PC-9 (cell line): ENCODE data around the gene C2orf76. TPM values are rescaled to one million over a fixed set of nuclear protein-coding genes. Genes with fewer than 3 reads are reported as not detected.

ENCODE experiments used
- BruUV-seq: library from RNA; stranded (reverse); fragments of 400-500 nt; replicated peaks from 2 replicates; lab custom pipeline; 2021; lab: Mats Ljungman, UMichigan
- CTCF ChIA-PET: fragments of 300-600 bp; sonication (Branson Sonifier 250); formaldehyde crosslinking; loops from one replicate; lab custom pipeline; 2022; ENCODE audit warnings: antibody characterized with exemption; lab: Charles Lee
- POLR2A ChIA-PET: fragments of 300-600 bp; sonication (Branson Sonifier 250); formaldehyde crosslinking; loops from one replicate; lab custom pipeline; 2022; ENCODE audit warnings: antibody characterized with exemption; ENCODE audit not compliant: unreplicated experiment; lab: Charles Lee
- DNase-seq, 2 experiments: peaks; one replicate each; pipeline versions ENCODE4 v3.0.0 to v3.0.0-alpha.2; 2015 to 2022; ENCODE audit warnings: mixed read lengths in 1 of 2
- H2AFZ ChIP-seq: fragments of 200-600 bp; sonication (generic); 2 replicates; pipeline ENCODE4 v1.8.1; 2017; ENCODE audit warnings: antibody characterized with exemption
- H3F3A ChIP-seq: fragments of 200-600 bp; sonication (generic); 2 replicates; pipeline ENCODE4 v1.8.1; 2017; ENCODE audit warnings: antibody characterized with exemption, mild to moderate bottlenecking, low read depth; ENCODE audit not compliant: insufficient read depth
- H3K27ac ChIP-seq: fragments of 200-600 bp; sonication (generic); 2 replicates; pipeline ENCODE4 v1.6.1; 2016; ENCODE audit warnings: mixed run types
- H3K27me3 ChIP-seq: fragments of 200-600 bp; sonication (generic); 2 replicates; pipeline ENCODE4 v1.6.1; 2016; ENCODE audit warnings: low read depth, mixed run types; ENCODE audit not compliant: insufficient read depth
- H3K36me3 ChIP-seq: fragments of 200-600 bp; sonication (generic); 2 replicates; pipeline ENCODE4 v1.6.1; 2016; ENCODE audit warnings: low read depth, mixed run types
- H3K4me1 ChIP-seq: fragments of 200-600 bp; sonication (generic); replicated peaks from 2 replicates; pipeline ENCODE4 v1.6.1; 2016; ENCODE audit warnings: mixed run types; ENCODE audit not compliant: insufficient read depth
- H3K4me2 ChIP-seq: fragments of 200-600 bp; sonication (generic); 2 replicates; pipeline ENCODE4 v1.6.1; 2017; ENCODE audit warnings: mixed run types
- H3K4me3 ChIP-seq: fragments of 200-600 bp; sonication (generic); 2 replicates; pipeline ENCODE4 v1.6.1; 2016; ENCODE audit warnings: mixed run types
- H3K79me2 ChIP-seq: fragments of 200-600 bp; sonication (generic); 2 replicates; pipeline ENCODE4 v1.6.1; 2017; ENCODE audit warnings: low read depth, mixed run types
- H3K9me2 ChIP-seq: fragments of 200-600 bp; sonication (generic); 2 replicates; pipeline ENCODE4 v1.8.1; 2017; ENCODE audit warnings: mild to moderate bottlenecking; ENCODE audit not compliant: insufficient read depth
- H3K9me3 ChIP-seq: fragments of 200-600 bp; sonication (generic); 2 replicates; pipeline ENCODE4 v1.8.1; 2016; ENCODE audit warnings: low read depth; ENCODE audit not compliant: insufficient read depth
- H4K20me1 ChIP-seq: fragments of 200-600 bp; sonication (generic); 2 replicates; pipeline ENCODE4 v1.8.1; 2017; ENCODE audit not compliant: insufficient read depth
- CTCF ChIP-seq: fragments of 200-600 bp; sonication (generic); conservative IDR thresholded peaks from 2 replicates; pipeline ENCODE4 v1.6.1; 2017; ENCODE audit warnings: mixed run types, antibody characterized with exemption, mild to moderate bottlenecking, moderate library complexity
- EZH2 ChIP-seq: fragments of 200-600 bp; sonication (generic); IDR thresholded peaks from 2 replicates; pipeline ENCODE4 v1.8.0; 2017; ENCODE audit warnings: antibody characterized with exemption, low read depth
- intact Hi-C: fragments of 100-400 bp; cut with micrococcal nuclease; formaldehyde crosslinking; loops from one replicate; pipeline ENCODE4 v1.10.0; 2022; ENCODE audit not compliant: unreplicated experiment
- total RNA-seq: library from RNA; stranded (reverse); gene quantifications from 2 replicates; pipeline ENCODE4 v1.2.3, GENCODE V29; 2021

C2orf76 gene
- total RNA-seq, 1 experiment from 2014 or later = 11.5 TPM

GRCh38 chr2:119263025-119263424 is 103.6 kb downstream of the C2orf76 start:
- H3K27me3 ChIP-seq = no peaks in the 10 kb centered on the region
- no TSS peak for BruUV-seq
- TF ChIP-seq CTCF = no peak
- TF ChIP-seq EZH2 = no peak
- H3K79me2 ChIP-seq = no peaks in the 10 kb centered on the region
- no peak overlapping the region for H3K4me3 ChIP-seq
- H3K27ac ChIP-seq = no peak overlapping the region
- H3K9me2 ChIP-seq = no peaks in the 10 kb centered on the region
- H4K20me1 ChIP-seq = no peaks in the 10 kb centered on the region
- H3K9me3 ChIP-seq = no peaks in the 10 kb centered on the region
- no peaks in the 10 kb centered on the region for H3F3A ChIP-seq
- ChIA-PET POLR2A (no interaction called here), CTCF (no interaction called here)
- no peak for DNase-seq
- intact Hi-C loops = no loop called here
- no peak overlapping the region for H3K4me2 ChIP-seq
- 0 out of 2 replicates have a peak, but pooled peaks cover 7% of the 10 kb centered on the region for H3K36me3 ChIP-seq
- no peak overlapping the region for H2AFZ ChIP-seq
- H3K4me1 ChIP-seq = no peaks in the 10 kb centered on the region

GRCh38 chr2:119261493-119262225 is 105.0 kb downstream of the C2orf76 start:
- H3F3A ChIP-seq = peaks cover 2% of the 10 kb centered on the region; the same call in 1 of the 2 replicates
- H3K36me3 ChIP-seq = 0 out of 2 replicates have a peak, but pooled peaks cover 17% of the 10 kb centered on the region
- no peaks in the 10 kb centered on the region for H3K27me3 ChIP-seq
- DNase-seq = no peak
- peaks cover 2% of the 10 kb centered on the region; the same call in 1 of the 2 replicates for H3K4me1 ChIP-seq
- no peak overlapping the region for H2AFZ ChIP-seq
- no peaks in the 10 kb centered on the region for H3K9me2 ChIP-seq
- ChIA-PET POLR2A (no interaction called here), CTCF (no interaction called here)
- H3K4me3 ChIP-seq = no peak overlapping the region
- BruUV-seq = no TSS peak
- TF ChIP-seq EZH2 (no peak), CTCF (no peak)
- H3K79me2 ChIP-seq = no peaks in the 10 kb centered on the region
- H3K27ac ChIP-seq = no peak overlapping the region
- intact Hi-C loops = no loop called here
- H3K4me2 ChIP-seq = no peak overlapping the region
- H3K9me3 ChIP-seq = no peaks in the 10 kb centered on the region
- no peaks in the 10 kb centered on the region for H4K20me1 ChIP-seq

GRCh38 chr2:119260646-119261492 is 105.8 kb downstream of the C2orf76 start:
- Histone ChIP-seq H3K27me3 (no peaks in the 10 kb centered on the region), H4K20me1 (no peaks in the 10 kb centered on the region), H3K4me1 (peaks cover 10% of the 10 kb centered on the region), H3K79me2 (no peaks in the 10 kb centered on the region), H3K4me3 (no peak overlapping the region), H3F3A (peaks cover 10% of the 10 kb centered on the region; the same call in 1 of the 2 replicates), H2AFZ (no peak overlapping the region), H3K4me2 (no peak overlapping the region), H3K27ac (no peak overlapping the region), H3K9me3 (no peaks in the 10 kb centered on the region), H3K9me2 (no peaks in the 10 kb centered on the region), H3K36me3 (0 out of 2 replicates have a peak, but pooled peaks cover 15% of the 10 kb centered on the region)
- POLR2A ChIA-PET = no interaction called here
- intact Hi-C loops = no loop called here
- CTCF ChIA-PET = no interaction called here
- DNase-seq = no peak
- no TSS peak for BruUV-seq
- no peak for TF ChIP-seq EZH2
- no peak for TF ChIP-seq CTCF
